ENCODE measurements around the gene WDCP. TPM values are rescaled to one million over a fixed set of nuclear protein-coding genes. Genes with fewer than 3 reads are reported as not detected.

WDCP gene
- total RNA-seq, 1 experiment from 2014 or later = 19.9 TPM

DNA sequence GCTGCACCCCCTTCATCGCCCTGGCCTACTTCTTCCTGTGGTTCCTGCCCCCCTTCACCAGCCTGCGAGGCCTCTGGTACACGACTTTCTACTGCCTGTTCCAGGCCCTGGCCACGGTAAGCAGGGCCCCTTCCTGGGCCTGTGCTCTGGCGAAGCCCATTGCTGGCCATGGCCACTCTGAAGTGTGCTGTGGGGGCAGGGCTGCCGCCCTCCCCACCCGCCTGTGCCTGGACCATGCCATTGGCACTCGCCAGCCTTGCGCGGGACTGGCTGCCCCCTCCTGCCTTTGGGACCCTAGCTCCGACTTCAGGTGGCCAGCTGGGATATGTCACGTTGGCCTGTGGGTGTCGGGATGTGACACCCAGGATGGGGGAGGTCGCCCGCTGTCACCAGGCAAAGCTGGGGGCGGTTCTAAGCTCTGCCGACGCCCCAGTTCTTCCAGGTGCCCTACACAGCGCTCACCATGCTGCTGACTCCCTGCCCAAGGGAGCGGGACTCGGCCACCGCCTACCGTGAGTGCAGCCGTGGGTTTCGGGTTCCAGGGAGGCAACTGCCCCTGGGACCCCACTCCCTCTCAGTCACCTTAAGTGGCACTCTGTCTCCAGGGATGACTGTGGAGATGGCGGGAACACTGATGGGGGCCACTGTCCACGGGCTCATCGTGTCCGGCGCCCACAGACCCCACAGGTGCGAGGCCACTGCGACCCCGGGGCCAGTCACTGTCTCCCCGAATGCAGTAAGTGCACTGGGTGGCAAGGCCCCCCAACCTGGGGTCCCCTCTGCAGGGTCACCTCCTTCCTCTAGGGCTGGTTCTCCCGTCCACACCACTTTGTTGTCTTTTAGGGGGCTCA lies 30.1 kb downstream of the WDCP start:
- Histone ChIP-seq H3K36me3 (ENCODE audit: control insufficient read depth in 1 of 2, insufficient read depth in 2 of 2, low read length in 2 of 2) (no peaks in the 10 kb centered on the region), H3K4me3 (replicated peaks in 1 of 2; ENCODE audit: low read depth in 1 of 2, low read length in 2 of 2) (no peak overlapping the region), H3K9me2 (ENCODE audit: insufficient read depth) (no peaks in the 10 kb centered on the region), H3K27me3 (ENCODE audit: insufficient read depth, low read length) (no peaks in the 10 kb centered on the region), H3K9me3 (ENCODE audit: control insufficient read depth in 1 of 2, insufficient read depth in 1 of 2, low read depth in 1 of 2, low read length in 2 of 2) (no peaks in the 10 kb centered on the region), H2AFZ (ENCODE audit: low read depth, low read length, poor library complexity, severe bottlenecking) (no peak overlapping the region), H3K4me2 (ENCODE audit: low read length) (no peak overlapping the region), H3K79me2 (ENCODE audit: insufficient read depth, low read length) (no peaks in the 10 kb centered on the region), H3K9ac (ENCODE audit: low read length) (no peak overlapping the region), H3K27ac (ENCODE audit: low read depth, low read length) (no peak overlapping the region; the same call in 1 of the 2 replicates), H4K20me1 (ENCODE audit: insufficient read depth) (no peaks in the 10 kb centered on the region), H3K4me1 (ENCODE audit: control insufficient read depth in 1 of 2, insufficient read depth in 2 of 2, low read length in 2 of 2) (peaks cover 10 to 23% of the 10 kb centered on the region in 2 experiments)
- RAD21 ChIA-PET (ENCODE audit: low non-redundant PET in 1 of 2, low total read pairs in 2 of 2, uncharacterized antibody in 2 of 2, unreplicated experiment in 2 of 2) = no interaction called here
- no peak for TF ChIP-seq EGR1 (IDR thresholded peaks at IDR 0.05; ENCODE audit: low read depth)
- no peak for TF ChIP-seq ZFX (IDR thresholded peaks at IDR 0.05)
- no peak for TF ChIP-seq POLR2A (IDR thresholded peaks at IDR 0.05; ENCODE audit: borderline replicate concordance, extremely low read depth, insufficient read depth, insufficient read length)
- TF ChIP-seq CEBPB (IDR thresholded peaks at IDR 0.05; ENCODE audit: low read depth) = no peak
- POLR2A ChIA-PET = no interaction called here
- intact Hi-C loops (cut with micrococcal nuclease) = no loop called here
- ATAC-seq (no peak), DNase-seq (ENCODE audit: low read depth, low spot score) (no peak)
- no TSS peak for BruUV-seq (replicated peaks)
- CTCF ChIA-PET = no interaction called here

DNA sequence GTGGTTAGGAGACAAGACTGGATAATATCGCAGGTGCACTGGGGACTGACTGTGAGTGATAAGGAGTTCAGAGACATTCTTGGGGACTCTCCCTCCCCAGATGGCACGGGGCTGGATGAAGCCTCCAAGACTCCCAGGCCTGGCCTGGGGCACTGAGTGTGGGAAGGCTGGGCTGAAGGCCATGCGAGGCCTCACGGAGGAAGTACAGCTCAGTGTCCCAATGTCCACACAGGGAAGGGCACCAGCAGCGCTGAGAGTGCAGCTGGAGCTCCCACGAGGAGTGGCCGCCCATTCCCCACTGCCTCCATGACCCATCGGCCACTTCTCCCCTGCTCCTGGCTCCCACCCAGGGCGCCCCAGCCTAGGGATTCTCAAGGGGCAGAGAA lies 30.8 kb downstream of the WDCP start:
- no peak for DNase-seq (ENCODE audit: low read depth, low spot score)
- H3K9me2 ChIP-seq (ENCODE audit: insufficient read depth) = no peaks in the 10 kb centered on the region
- no peaks in the 10 kb centered on the region for H3K79me2 ChIP-seq (ENCODE audit: insufficient read depth, low read length)
- no peak for TF ChIP-seq ZNF274 (IDR thresholded peaks at IDR 0.05; ENCODE audit: low read depth, low read length)
- TF ChIP-seq ZFX (IDR thresholded peaks at IDR 0.05) = no peak
- no peak for TF ChIP-seq TCF7L2 (IDR thresholded peaks at IDR 0.05; ENCODE audit: borderline replicate concordance, extremely low read depth, insufficient read depth, insufficient read length)
- no peak for TF ChIP-seq SRF (IDR thresholded peaks at IDR 0.05; ENCODE audit: low read depth)
- TF ChIP-seq FOSL1 (IDR thresholded peaks at IDR 0.05; ENCODE audit: low read depth) = no peak
- TF ChIP-seq POLR2AphosphoS5 (IDR thresholded peaks at IDR 0.05; ENCODE audit: low read depth, low read length) = no peak
- no peak for TF ChIP-seq CBX3 (IDR thresholded peaks at IDR 0.05; ENCODE audit: low read depth)
- no peak for TF ChIP-seq CEBPB (IDR thresholded peaks at IDR 0.05; ENCODE audit: low read depth)
- TF ChIP-seq POLR2A (IDR thresholded peaks at IDR 0.05; ENCODE audit: borderline replicate concordance, extremely low read depth, insufficient read depth, insufficient read length) = no peak
- TF ChIP-seq, protein P1, sequence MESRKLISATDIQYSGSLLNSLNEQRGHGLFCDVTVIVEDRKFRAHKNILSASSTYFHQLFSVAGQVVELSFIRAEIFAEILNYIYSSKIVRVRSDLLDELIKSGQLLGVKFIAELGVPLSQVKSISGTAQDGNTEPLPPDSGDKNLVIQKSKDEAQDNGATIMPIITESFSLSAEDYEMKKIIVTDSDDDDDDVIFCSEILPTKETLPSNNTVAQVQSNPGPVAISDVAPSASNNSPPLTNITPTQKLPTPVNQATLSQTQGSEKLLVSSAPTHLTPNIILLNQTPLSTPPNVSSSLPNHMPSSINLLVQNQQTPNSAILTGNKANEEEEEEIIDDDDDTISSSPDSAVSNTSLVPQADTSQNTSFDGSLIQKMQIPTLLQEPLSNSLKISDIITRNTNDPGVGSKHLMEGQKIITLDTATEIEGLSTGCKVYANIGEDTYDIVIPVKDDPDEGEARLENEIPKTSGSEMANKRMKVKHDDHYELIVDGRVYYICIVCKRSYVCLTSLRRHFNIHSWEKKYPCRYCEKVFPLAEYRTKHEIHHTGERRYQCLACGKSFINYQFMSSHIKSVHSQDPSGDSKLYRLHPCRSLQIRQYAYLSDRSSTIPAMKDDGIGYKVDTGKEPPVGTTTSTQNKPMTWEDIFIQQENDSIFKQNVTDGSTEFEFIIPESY (IDR thresholded peaks at IDR 0.05; ENCODE audit: extremely low read depth, insufficient replicate concordance, low read length) = no peak
- H3K27ac ChIP-seq (ENCODE audit: low read depth, low read length) = no peak overlapping the region; the same call in 1 of the 2 replicates
- no peaks in the 10 kb centered on the region for H3K36me3 ChIP-seq (ENCODE audit: control insufficient read depth in 1 of 2, insufficient read depth in 2 of 2, low read length in 2 of 2)
- no peak overlapping the region for H2AFZ ChIP-seq (ENCODE audit: low read depth, low read length, poor library complexity, severe bottlenecking)
- ChIA-PET CTCF (no interaction called here), POLR2A (no interaction called here), RAD21 (ENCODE audit: low non-redundant PET in 1 of 2, low total read pairs in 2 of 2, uncharacterized antibody in 2 of 2, unreplicated experiment in 2 of 2) (no interaction called here)
- no peaks in the 10 kb centered on the region for H4K20me1 ChIP-seq (ENCODE audit: insufficient read depth)
- BruUV-seq (replicated peaks) = no TSS peak
- no peak overlapping the region for H3K9ac ChIP-seq (ENCODE audit: low read length)
- no peak overlapping the region for H3K4me3 ChIP-seq (replicated peaks in 1 of 2; ENCODE audit: low read depth in 1 of 2, low read length in 2 of 2)
- no peaks in the 10 kb centered on the region for H3K27me3 ChIP-seq (ENCODE audit: insufficient read depth, low read length)
- H3K4me1 ChIP-seq (ENCODE audit: control insufficient read depth in 1 of 2, insufficient read depth in 2 of 2, low read length in 2 of 2) = peaks cover 10 to 23% of the 10 kb centered on the region in 2 experiments
- ATAC-seq = no peak; the same call in 1 of the 2 replicates
- H3K4me2 ChIP-seq (ENCODE audit: low read length) = peak overlapping the region; percentile 22; the same call in 1 of the 2 replicates
- no peaks in the 10 kb centered on the region for H3K9me3 ChIP-seq (ENCODE audit: control insufficient read depth in 1 of 2, insufficient read depth in 1 of 2, low read depth in 1 of 2, low read length in 2 of 2)
- intact Hi-C loops (cut with micrococcal nuclease) = no loop called here

All from HCT116 (cell line).